ENCODE measurements around the gene LMNTD2. TPM values are rescaled to one million over a fixed set of nuclear protein-coding genes. Genes with fewer than 3 reads are reported as not detected.

LMNTD2 gene
- total RNA-seq, 4 donors from 2014 or later, result 0.14 to 2.2 (median 0.51) TPM; not detected in 1

GRCh38 chr11:593347-593746 is 32.8 kb upstream of the LMNTD2 start:
- H3K36me3 ChIP-seq, result no peaks in the 10 kb centered on the region
- DNase-seq, result no peak
- no peaks in the 10 kb centered on the region for H3K9me3 ChIP-seq
- H3K27ac ChIP-seq, result no peak overlapping the region
- no peak overlapping the region for H3K4me3 ChIP-seq
- no peak for TF ChIP-seq CTCF (IDR thresholded peaks at IDR 0.05)
- no peak for TF ChIP-seq POLR2A (IDR thresholded peaks at IDR 0.05)
- intact Hi-C loops (cut with DNase I; ENCODE audit: low total_unique reads), result no loop called here
- no peaks in the 10 kb centered on the region for H3K4me1 ChIP-seq
- no peaks in the 10 kb centered on the region for H3K27me3 ChIP-seq

GRCh38 chr11:592918-593317 is 32.4 kb upstream of the LMNTD2 start:
- no peak for DNase-seq
- H3K27ac ChIP-seq, result no peak overlapping the region
- H3K27me3 ChIP-seq, result no peaks in the 10 kb centered on the region
- TF ChIP-seq CTCF (IDR thresholded peaks at IDR 0.05) (no peak), POLR2A (IDR thresholded peaks at IDR 0.05) (no peak)
- H3K4me3 ChIP-seq, result no peak overlapping the region
- intact Hi-C loops (cut with DNase I; ENCODE audit: low total_unique reads), result no loop called here
- no peaks in the 10 kb centered on the region for H3K36me3 ChIP-seq
- no peaks in the 10 kb centered on the region for H3K9me3 ChIP-seq
- H3K4me1 ChIP-seq, result no peaks in the 10 kb centered on the region

GRCh38 chr11:592501-592900 is 32.0 kb upstream of the LMNTD2 start:
- Histone ChIP-seq H3K27ac (no peak overlapping the region), H3K9me3 (no peaks in the 10 kb centered on the region), H3K4me1 (no peaks in the 10 kb centered on the region), H3K27me3 (no peaks in the 10 kb centered on the region), H3K36me3 (no peaks in the 10 kb centered on the region), H3K4me3 (no peak overlapping the region)
- DNase-seq, result no peak
- intact Hi-C loops (cut with DNase I; ENCODE audit: low total_unique reads), result no loop called here
- no peak for TF ChIP-seq CTCF (IDR thresholded peaks at IDR 0.05)
- no peak for TF ChIP-seq POLR2A (IDR thresholded peaks at IDR 0.05)

- intact Hi-C loops (cut with DNase I; ENCODE audit: low total_unique reads), result no loop called here
- no peaks in the 10 kb centered on the region for H3K9me3 ChIP-seq
- no peaks in the 10 kb centered on the region for H3K4me1 ChIP-seq
- TF ChIP-seq CTCF (IDR thresholded peaks at IDR 0.05) (no peak), POLR2A (IDR thresholded peaks at IDR 0.05) (no peak)
- no peaks in the 10 kb centered on the region for H3K36me3 ChIP-seq
- H3K4me3 ChIP-seq, result no peak overlapping the region
- no peaks in the 10 kb centered on the region for H3K27me3 ChIP-seq
- H3K27ac ChIP-seq, result no peak overlapping the region
- DNase-seq, result no peak
Measured at GRCh38 chr11:590997-591396, 30.5 kb upstream of the LMNTD2 start.

GRCh38 chr11:589798-590197 is 29.3 kb upstream of the LMNTD2 start:
- Histone ChIP-seq H3K27ac (no peak overlapping the region), H3K9me3 (no peaks in the 10 kb centered on the region), H3K27me3 (no peaks in the 10 kb centered on the region), H3K36me3 (no peaks in the 10 kb centered on the region), H3K4me1 (no peaks in the 10 kb centered on the region), H3K4me3 (no peak overlapping the region)
- TF ChIP-seq CTCF (IDR thresholded peaks at IDR 0.05) (no peak), POLR2A (IDR thresholded peaks at IDR 0.05) (no peak)
- no peak for DNase-seq
- intact Hi-C loops (cut with DNase I; ENCODE audit: low total_unique reads), result no loop called here

All from uterus (tissue), 4 donors.